ENCODE data around the gene KIF3C. TPM values are rescaled to one million over a fixed set of nuclear protein-coding genes. Genes with fewer than 3 reads are reported as not detected.
"Not testable (repeated sequence)": the region's sequence is repeated elsewhere in the genome, so short reads cannot be mapped to it uniquely, and the experiment has no call there.

The KIF3C gene
- total and polyA plus RNA-seq, 4 donors: 26.2 to 133 (median 94.0) TPM

DNA sequence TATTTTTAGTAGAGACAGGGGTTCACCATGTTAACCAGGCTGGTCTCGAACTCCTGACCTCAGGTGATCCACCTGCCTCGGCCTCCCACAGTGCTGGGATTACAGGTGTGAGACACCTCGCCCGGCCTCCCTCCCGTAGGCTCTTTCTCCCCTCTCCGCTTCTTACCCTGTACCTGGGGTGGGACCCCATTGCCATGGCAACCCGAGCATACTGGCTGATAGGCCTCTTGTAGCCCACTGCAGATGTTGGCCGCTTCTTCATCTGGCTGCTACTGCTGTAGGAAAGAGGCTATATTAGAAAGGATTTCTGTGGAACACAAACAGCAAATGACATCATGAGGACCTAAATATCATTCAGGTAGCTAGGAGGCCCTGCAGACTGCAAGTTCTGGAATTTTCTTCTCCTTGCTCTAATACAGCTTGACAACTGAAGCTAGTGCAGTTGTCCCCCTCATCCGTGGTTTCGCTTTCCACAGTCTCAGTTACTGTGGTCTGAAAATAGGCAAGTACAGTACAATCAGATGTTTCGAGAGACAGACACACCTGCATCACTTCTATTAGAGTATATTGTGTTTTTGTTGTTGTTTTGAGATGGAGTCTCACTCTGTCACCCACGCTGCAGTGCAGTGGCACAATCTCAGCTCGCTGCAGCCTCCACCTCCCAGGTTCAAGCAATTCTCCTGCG, 52.4 kb downstream of the KIF3C start:
- no peaks in the 10 kb centered on the region for H3K4me1 ChIP-seq (ENCODE audit: control insufficient read depth, insufficient read depth, low read length)
- DNase-seq (ENCODE audit: low read depth in 4 of 6, low spot score in 6 of 6): no peak
- 94% methylated on average over 8 of the region's 14 CpGs for WGBS (ENCODE audit: insufficient coverage)
- no peak overlapping the region for H3K27ac ChIP-seq (ENCODE audit: low read depth, low read length)
- H3K27me3 ChIP-seq (ENCODE audit: control insufficient read depth, insufficient read depth, low read length): no peaks in the 10 kb centered on the region
- H3K9me3 ChIP-seq (ENCODE audit: control insufficient read depth, insufficient read depth, low read length): no peaks in the 10 kb centered on the region
- H3K36me3 ChIP-seq (ENCODE audit: control insufficient read depth, insufficient read depth, low read length): peaks cover 61% of the 10 kb centered on the region
- H3K4me3 ChIP-seq (ENCODE audit: low read depth, low read length): no peak overlapping the region

DNA sequence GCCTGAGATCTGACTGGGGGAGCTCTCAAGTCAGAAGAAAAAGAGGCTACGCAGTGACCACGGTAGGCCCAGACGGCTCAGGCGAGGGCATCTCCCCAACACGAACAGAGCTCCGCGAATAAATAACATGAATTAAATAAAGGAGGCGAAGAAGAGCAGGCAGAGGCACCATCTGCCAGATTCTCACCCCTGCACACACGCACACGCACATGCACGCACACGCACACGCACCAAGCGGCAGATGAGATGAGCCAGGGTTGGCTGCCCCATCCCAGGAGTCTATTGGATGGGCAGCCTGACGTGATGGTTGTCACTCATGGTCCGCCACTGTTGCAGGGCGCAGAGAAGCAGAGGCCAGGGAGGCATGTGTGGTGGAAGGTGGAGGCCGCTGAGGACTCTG, 53.6 kb downstream of the KIF3C start:
- Histone ChIP-seq H3K36me3 (ENCODE audit: control insufficient read depth, insufficient read depth, low read length) (peaks cover 61% of the 10 kb centered on the region), H3K27ac (ENCODE audit: low read depth, low read length) (no peak overlapping the region), H3K9me3 (ENCODE audit: control insufficient read depth, insufficient read depth, low read length) (no peaks in the 10 kb centered on the region), H3K27me3 (ENCODE audit: control insufficient read depth, insufficient read depth, low read length) (no peaks in the 10 kb centered on the region), H3K4me1 (ENCODE audit: control insufficient read depth, insufficient read depth, low read length) (no peaks in the 10 kb centered on the region), H3K4me3 (ENCODE audit: low read depth, low read length) (no peak overlapping the region)
- WGBS (ENCODE audit: insufficient coverage): 94% methylated on average over 15 of the region's 18 CpGs
- DNase-seq (ENCODE audit: low read depth in 4 of 6, low spot score in 6 of 6): no peak

DNA sequence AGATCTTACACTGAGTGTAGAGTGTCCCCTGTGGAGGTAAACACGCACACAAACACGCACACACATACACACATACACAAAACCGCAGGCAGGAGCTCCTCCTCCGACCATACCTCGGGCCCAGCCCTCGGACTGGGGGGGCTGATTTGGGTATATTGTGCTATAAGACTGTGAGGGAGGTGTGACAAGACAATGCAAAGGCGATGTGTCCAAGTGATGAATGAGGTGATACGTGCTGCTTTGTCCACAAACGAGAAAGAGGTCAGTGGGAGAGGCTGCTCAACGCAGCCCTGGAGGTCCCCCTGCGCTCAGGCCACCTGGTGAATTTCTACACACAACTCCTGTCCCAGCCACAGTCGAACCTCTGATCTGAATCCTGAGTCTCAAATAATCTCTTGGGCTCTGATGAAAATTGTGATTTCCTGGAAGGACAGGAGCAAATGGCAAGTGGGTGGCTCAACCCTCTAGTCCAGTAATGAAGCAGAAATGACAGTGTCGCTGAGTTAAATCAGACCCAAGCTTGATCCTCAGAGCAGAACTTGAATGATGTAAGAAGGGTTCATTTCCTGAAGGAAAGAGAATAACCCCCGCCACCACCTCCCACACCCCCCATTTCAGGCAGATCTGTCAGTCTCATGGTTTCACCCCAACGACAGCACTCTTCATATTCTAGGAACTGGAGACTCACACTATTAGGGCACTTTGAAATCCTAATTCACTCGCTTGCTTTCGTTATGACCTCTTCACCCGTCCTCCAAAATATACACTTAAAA, 55.1 kb downstream of the KIF3C start:
- Histone ChIP-seq H3K27ac (ENCODE audit: low read depth, low read length) (no peak overlapping the region), H3K36me3 (ENCODE audit: control insufficient read depth, insufficient read depth, low read length) (peaks cover 53% of the 10 kb centered on the region), H3K4me3 (ENCODE audit: low read depth, low read length) (no peak overlapping the region), H3K27me3 (ENCODE audit: control insufficient read depth, insufficient read depth, low read length) (no peaks in the 10 kb centered on the region), H3K9me3 (ENCODE audit: control insufficient read depth, insufficient read depth, low read length) (no peaks in the 10 kb centered on the region), H3K4me1 (ENCODE audit: control insufficient read depth, insufficient read depth, low read length) (no peaks in the 10 kb centered on the region)
- 68% methylated on average over 8 of the region's 18 CpGs for WGBS (ENCODE audit: insufficient coverage)
- no peak for DNase-seq (ENCODE audit: low read depth in 4 of 6, low spot score in 6 of 6)

DNA sequence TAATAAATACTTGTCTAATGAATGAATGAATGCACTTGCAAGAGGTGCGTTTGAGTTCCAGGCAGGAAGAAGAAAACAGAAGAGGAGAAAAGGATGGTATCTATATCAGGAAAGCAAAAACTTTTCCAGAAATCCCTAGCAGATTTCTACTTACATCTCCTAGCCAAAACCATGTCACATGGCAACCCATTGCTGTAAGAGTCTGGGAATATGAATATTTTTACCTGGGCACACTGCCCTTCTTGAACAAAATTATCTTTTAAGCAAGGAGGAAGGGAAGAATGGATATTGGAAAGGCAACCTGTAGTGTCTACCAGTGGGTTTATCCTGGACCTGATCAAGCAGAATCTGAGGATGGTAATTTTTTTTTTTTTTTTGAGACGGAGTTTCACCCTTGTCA, 59.8 kb downstream of the KIF3C start:
- Histone ChIP-seq H3K36me3 (ENCODE audit: control insufficient read depth, insufficient read depth, low read length) (peaks cover 14% of the 10 kb centered on the region), H3K4me1 (ENCODE audit: control insufficient read depth, insufficient read depth, low read length) (no peaks in the 10 kb centered on the region), H3K27ac (ENCODE audit: low read depth, low read length) (no peak overlapping the region), H3K27me3 (ENCODE audit: control insufficient read depth, insufficient read depth, low read length) (no peaks in the 10 kb centered on the region), H3K9me3 (ENCODE audit: control insufficient read depth, insufficient read depth, low read length) (no peaks in the 10 kb centered on the region), H3K4me3 (ENCODE audit: low read depth, low read length) (no peak overlapping the region)
- no CpG with 5 or more reads among the region's 2 CpGs for WGBS (ENCODE audit: insufficient coverage)
- peak in 1 of 6 donors; percentile 68 for DNase-seq (ENCODE audit: low read depth in 4 of 6, low spot score in 6 of 6)

DNA sequence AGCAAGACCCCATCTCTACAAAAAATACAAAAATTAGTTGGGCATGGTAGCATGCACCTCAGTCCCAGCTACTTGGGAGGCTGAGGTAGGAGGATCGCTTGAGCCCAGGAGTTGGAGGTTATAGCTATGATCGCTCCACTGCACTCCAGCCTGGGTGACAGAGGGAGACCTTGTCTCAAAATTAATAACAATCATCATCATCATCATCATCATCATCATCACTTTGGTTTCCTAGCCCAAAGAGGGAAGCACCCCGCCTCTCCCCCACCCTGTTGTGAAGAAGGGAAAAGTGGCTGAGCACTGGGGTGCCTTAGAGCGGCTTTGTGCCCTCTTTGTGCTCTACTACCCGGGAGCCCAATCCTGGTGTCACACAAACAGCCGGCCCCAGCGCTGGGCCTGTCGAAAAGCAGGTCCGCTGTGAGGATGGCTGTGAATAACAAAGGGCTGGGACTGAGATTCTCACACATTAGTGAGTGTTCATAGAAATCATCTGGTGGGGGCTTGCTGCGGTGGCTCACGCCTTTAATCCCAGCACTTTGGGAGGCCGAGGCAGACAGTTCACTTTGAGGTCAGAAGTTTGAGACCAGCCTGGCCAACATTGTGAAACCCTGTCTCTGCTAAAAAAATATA, 61.4 kb downstream of the KIF3C start:
- 54% methylated on average over 6 of the region's 12 CpGs for WGBS (ENCODE audit: insufficient coverage)
- Histone ChIP-seq H3K27ac (ENCODE audit: low read depth, low read length) (no peak overlapping the region), H3K4me3 (ENCODE audit: low read depth, low read length) (no peak overlapping the region), H3K9me3 (ENCODE audit: control insufficient read depth, insufficient read depth, low read length) (no peaks in the 10 kb centered on the region), H3K4me1 (ENCODE audit: control insufficient read depth, insufficient read depth, low read length) (no peaks in the 10 kb centered on the region), H3K27me3 (ENCODE audit: control insufficient read depth, insufficient read depth, low read length) (no peaks in the 10 kb centered on the region), H3K36me3 (ENCODE audit: control insufficient read depth, insufficient read depth, low read length) (no peaks in the 10 kb centered on the region)
- DNase-seq (ENCODE audit: low read depth in 4 of 6, low spot score in 6 of 6): no peak

DNA sequence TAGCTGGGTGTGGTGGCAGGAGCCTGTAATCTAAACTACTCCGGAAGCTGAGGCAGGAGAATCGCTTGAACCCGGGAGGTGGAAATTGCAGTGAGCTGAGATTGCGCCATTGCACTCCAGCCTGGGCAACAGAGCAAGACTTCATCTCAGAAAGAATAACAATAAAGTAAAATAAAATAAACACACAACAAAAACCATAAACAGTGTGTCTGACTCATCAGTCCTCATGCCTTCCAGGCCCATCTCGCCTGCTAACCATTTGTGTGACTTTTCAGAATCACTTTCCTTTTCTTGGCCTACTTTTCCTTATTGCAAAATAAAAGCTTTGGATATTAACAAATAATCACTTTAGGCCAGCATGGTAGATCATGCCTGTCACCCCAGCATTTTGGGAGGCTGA, 62.0 kb downstream of the KIF3C start:
- no peak for DNase-seq (ENCODE audit: low read depth in 4 of 6, low spot score in 6 of 6)
- Histone ChIP-seq H3K27ac (ENCODE audit: low read depth, low read length) (no peak overlapping the region), H3K36me3 (ENCODE audit: control insufficient read depth, insufficient read depth, low read length) (no peaks in the 10 kb centered on the region), H3K27me3 (ENCODE audit: control insufficient read depth, insufficient read depth, low read length) (no peaks in the 10 kb centered on the region), H3K9me3 (ENCODE audit: control insufficient read depth, insufficient read depth, low read length) (no peaks in the 10 kb centered on the region), H3K4me3 (ENCODE audit: low read depth, low read length) (no peak overlapping the region), H3K4me1 (ENCODE audit: control insufficient read depth, insufficient read depth, low read length) (no peaks in the 10 kb centered on the region)
- no CpG with 5 or more reads among the region's 5 CpGs for WGBS (ENCODE audit: insufficient coverage)

DNA sequence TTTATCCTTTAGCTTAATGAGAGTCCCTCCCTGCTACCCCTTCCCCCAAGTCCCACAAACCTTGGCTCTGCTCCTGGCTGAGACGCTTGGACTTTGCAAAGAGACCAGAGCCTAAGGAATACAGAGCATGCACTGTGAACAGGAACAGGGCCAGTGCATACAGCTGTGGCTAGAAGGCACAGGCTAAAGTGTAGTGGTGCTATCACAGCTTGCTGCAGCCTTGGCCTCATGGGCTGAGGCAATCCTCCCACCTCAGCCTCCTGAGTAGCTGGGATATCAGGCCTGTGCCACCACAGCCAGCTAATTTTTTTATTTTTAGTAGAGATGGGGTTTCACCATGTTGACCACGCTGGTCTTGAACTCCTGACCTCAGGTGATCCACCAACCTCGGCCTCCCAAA, 64.5 kb downstream of the KIF3C start:
- no peak overlapping the region for H3K4me3 ChIP-seq (ENCODE audit: low read depth, low read length)
- no peaks in the 10 kb centered on the region for H3K36me3 ChIP-seq (ENCODE audit: control insufficient read depth, insufficient read depth, low read length)
- H3K4me1 ChIP-seq (ENCODE audit: control insufficient read depth, insufficient read depth, low read length): peaks cover 3% of the 10 kb centered on the region
- no peak for DNase-seq (ENCODE audit: low read depth in 4 of 6, low spot score in 6 of 6)
- 81% methylated on average over 3 of the region's 3 CpGs for WGBS (ENCODE audit: insufficient coverage)
- no peak overlapping the region for H3K27ac ChIP-seq (ENCODE audit: low read depth, low read length)
- no peaks in the 10 kb centered on the region for H3K27me3 ChIP-seq (ENCODE audit: control insufficient read depth, insufficient read depth, low read length)
- H3K9me3 ChIP-seq (ENCODE audit: control insufficient read depth, insufficient read depth, low read length): no peaks in the 10 kb centered on the region

DNA sequence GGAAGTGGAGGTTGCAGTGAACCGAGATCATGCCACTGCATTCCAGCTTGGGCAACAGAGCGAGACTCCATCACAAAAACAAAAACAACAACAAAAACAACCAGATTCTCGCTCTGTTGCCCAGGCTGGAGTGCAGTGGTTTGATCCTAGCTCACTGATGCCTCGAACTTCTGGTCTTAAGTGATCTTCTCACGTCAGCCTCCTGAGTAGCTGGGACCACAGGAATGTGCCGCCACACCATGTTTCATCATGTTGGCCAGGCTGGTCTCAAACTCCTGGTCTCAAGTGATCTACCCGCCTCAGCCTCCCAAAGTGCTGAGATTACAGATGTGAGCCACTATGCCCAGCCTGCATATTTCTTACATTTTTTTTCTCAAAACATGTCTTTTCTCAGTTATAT, 64.9 kb downstream of the KIF3C start:
- not testable (repeated sequence) for H3K27ac ChIP-seq (ENCODE audit: low read depth, low read length); H3K4me1 ChIP-seq (ENCODE audit: control insufficient read depth, insufficient read depth, low read length); H3K4me3 ChIP-seq (ENCODE audit: low read depth, low read length); H3K36me3 ChIP-seq (ENCODE audit: control insufficient read depth, insufficient read depth, low read length); DNase-seq (ENCODE audit: low read depth in 4 of 6, low spot score in 6 of 6); H3K9me3 ChIP-seq (ENCODE audit: control insufficient read depth, insufficient read depth, low read length); H3K27me3 ChIP-seq (ENCODE audit: control insufficient read depth, insufficient read depth, low read length)
- WGBS (ENCODE audit: insufficient coverage): 90% methylated on average over 7 of the region's 7 CpGs

DNA sequence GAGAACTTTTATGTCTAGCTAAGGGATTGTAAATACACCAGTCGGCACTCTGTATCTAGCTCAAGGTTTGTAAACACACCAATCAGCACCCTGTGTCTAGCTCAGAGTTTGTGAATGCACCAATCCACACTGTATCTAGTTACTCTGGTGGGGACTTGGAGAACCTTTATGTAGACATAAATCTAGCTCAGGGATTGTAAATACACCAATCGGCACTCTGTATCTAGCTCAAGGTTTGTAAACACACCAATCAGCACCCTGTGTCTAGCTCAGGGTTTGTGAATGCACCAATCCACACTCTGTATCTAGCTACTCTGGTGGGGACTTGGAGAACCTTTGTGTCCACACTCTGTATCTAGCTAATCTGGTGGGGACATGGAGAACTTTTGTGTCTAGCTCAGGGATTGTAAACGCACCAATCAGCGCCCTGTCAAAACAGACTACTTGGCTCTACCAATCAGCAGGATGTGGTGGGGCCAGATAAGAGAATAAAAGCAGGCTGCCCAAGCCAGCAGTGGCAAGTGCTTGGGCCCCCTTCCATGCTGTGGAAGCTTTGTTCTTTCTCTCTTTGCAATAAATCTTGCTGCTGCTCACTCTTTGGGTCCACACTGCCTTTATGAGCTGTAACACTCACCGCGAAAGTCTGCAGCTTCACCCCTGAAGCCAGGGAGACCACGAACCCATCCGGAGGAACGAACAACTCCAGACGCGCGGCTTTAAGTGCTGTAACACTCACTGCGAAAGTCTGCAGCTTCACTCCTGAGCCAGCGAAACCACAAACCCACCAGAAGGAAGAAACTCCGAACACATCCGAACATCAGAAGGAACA, 66.1 kb downstream of the KIF3C start:
- H3K9me3 ChIP-seq (ENCODE audit: control insufficient read depth, insufficient read depth, low read length); DNase-seq (ENCODE audit: low read depth in 4 of 6, low spot score in 6 of 6); H3K36me3 ChIP-seq (ENCODE audit: control insufficient read depth, insufficient read depth, low read length); H3K27ac ChIP-seq (ENCODE audit: low read depth, low read length); H3K4me3 ChIP-seq (ENCODE audit: low read depth, low read length); H3K4me1 ChIP-seq (ENCODE audit: control insufficient read depth, insufficient read depth, low read length); H3K27me3 ChIP-seq (ENCODE audit: control insufficient read depth, insufficient read depth, low read length): not testable (repeated sequence)
- 31% methylated on average over 10 of the region's 16 CpGs for WGBS (ENCODE audit: insufficient coverage)

Data from spinal cord (tissue), 10 donors.